ENCODE results near the gene PLAAT5.
"Not testable (repeated sequence)": the region's sequence is repeated elsewhere in the genome, so short reads cannot be mapped to it uniquely, and the experiment has no call there.

The PLAAT5 gene

DNA sequence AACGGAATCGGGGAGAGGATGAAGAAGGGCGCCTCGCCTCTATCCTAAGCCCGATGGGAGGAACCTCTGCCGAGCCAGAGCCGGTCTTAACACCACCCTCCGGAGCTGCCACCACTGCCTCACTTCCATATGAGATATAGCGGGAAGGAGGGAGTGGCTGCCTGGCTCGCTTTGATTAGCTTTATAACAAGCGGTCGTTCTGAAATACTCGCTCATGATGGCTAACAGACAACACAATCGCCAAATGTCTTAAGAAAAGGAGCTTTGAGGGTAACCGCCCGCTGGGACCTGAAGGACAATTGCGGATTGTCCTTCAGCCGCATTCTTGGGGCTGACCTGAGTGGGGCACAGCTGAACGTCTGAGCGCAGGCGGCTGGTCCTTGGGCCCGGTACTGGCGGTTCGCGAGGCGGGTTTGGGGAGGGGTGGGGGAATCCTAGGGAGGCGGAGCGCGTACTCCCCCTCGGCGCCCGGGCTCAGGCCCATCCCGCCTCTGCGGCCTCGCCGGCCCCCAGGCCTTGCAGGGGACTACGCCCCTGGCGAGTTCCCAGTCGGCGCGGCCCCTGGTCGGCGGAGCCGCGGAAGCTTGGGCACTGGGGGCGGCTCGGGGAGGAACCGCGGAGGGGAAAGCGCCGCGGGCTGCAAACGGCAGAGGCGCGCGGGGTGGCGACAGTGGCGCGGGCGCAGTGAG, at the start of gene PLAAT5:
Gene PLAAT5, minus strand, starts transcription at position 617 of the 689 bp plus-strand sequence. Its CDS starts 133 bp downstream, at position 484.
- no peak for DNase-seq

- peak; percentile 68 for DNase-seq
These were observed 46.5 kb upstream of the PLAAT5 start for GRCh38 chr11:63537293-63538101.

DNA sequence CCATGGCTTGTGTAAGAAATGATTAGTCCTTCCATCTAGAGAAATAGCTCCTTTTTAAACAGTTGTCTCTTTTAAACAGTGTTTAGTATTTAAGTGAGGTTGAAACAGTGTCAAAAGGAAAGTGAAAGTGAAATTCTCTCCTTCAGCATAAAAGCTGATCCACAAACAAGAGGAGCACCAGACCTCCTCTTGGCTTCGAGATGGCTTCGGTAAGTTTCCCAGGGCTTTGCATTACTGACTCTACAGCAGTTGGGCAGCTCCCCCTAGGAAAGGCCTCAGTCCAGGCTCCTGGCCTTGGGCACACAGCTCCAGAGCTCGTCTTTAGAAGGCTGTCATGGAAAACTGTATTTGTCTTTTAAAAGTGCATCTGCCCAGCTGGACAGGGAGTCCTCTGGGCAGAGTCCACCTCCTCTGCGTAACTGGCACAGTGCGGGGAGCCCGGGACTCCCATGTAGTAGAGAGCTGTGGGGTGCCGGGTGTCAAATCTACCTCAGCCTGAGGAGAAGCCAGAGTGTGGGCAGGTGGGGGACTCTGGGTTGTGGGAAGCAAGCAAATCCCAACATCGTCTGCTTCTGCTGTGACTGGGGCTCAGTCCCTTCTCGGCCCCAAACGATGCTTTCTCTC, 45.8 kb upstream of the PLAAT5 start, which contains the start of gene PLAAT4:
Gene PLAAT4, plus strand, starts transcription at position 140 of the 624 bp plus-strand sequence. Its CDS starts 61 bp downstream, at position 201.
- DNase-seq, result peak; percentile 68

DNA sequence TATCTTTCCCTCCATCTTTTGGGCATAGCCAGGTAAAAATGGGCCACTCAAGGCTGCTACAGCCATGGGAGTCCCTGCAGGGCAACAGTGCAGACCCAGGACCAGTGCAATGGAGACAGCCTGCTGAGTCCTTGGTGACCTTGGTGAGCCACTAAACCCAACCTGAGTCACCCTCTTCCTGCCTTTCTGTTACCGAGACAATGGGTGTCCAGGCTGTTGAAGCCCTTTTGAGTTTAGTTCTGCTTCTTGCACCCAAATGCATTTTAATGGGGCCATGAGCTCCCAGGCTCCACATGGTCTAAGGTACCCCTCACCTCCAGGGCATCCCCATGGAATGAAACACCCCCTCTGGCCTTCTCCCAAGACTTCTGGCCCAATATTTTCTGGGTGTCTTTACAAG, 44.8 kb upstream of the PLAAT5 start:
- DNase-seq, result no peak

GRCh38 chr11:63534895-63535461, 44.0 kb upstream of the PLAAT5 start:
- no peak for DNase-seq

- no peak for DNase-seq
These were observed 43.1 kb upstream of the PLAAT5 start for GRCh38 chr11:63534076-63534475.

DNA sequence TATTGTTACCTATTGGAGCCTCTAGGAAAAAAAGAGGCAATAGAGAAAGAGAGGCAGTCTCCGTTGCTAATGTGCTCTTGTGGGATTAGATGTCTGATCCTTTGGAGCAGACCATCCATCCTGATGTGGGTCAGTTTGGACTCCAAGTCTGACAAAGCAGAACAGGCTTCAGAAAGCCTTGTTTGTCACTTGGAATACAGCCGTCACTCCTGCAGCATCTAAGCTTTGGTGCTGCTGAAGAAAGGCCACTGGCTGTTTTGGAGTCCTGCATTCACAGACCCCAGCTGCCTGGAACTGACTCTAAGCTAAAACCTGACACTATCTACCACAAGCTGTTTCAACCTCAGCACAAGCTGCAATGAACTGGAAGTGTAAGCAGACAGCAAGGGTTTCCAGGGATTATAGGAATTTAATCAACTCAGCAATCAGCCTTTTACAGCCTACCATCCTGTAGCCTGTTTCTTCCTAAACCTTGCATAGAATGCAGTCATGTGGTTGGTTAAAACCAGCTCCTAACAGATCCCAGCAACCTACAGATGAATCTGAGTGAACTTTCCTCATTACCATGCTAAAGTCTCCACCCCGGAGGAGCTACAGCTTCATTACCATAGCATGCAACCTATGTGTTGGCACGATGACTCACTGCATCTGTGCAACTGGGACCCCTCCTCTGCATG, 42.0 kb upstream of the PLAAT5 start:
- DNase-seq, result no peak

GRCh38 chr11:63532117-63532516, 41.1 kb upstream of the PLAAT5 start:
- no peak for DNase-seq

- DNase-seq, result peak; percentile 74
These were observed 40.3 kb upstream of the PLAAT5 start for GRCh38 chr11:63531074-63531792.

- DNase-seq, result no peak
These were observed 39.1 kb upstream of the PLAAT5 start for GRCh38 chr11:63530021-63530420.

- DNase-seq, result not testable (repeated sequence)
These were observed 38.4 kb upstream of the PLAAT5 start for GRCh38 chr11:63529373-63529772.

- not testable (repeated sequence) for DNase-seq
These were observed 37.8 kb upstream of the PLAAT5 start for GRCh38 chr11:63528729-63529278.

DNA sequence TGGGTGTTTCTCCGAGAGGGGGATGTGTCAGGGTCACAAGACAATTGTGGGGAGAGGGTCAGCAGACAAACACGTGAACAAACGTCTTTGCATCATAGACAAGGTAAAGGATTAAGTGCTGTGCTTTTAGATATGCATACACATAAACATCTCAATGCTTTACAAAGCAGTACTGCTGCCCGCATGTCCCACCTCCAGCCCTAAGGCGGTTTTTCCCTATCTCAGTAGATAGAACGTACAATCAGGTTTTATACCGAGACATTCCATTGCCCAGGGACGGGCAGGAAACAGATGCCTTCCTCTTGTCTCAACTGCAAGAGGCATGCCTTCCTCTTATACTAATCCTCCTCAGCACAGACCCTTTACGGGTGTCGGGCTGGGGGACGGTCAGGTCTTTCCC, 37.2 kb upstream of the PLAAT5 start:
- not testable (repeated sequence) for DNase-seq

- DNase-seq, result no peak
These were observed 36.7 kb upstream of the PLAAT5 start for GRCh38 chr11:63527667-63528066.

DNA sequence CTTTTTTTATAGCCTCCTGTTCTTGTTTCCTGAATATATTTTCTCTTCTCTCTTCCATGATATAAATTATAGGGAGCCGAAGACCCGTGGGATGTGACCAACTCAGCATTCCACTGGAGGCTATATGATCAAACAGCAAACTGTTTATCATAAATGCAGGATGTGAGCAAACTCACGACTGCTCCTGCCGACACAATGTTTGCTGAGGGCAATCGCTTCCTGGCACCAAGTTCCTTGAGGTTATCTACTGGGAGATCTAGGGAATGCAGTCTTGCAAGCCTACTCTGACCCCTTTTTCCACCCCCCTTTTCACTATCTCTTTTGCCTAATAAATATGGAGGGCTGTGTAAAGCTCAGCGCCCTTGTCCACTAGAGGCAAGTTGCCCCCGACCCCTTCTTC, 32.2 kb upstream of the PLAAT5 start:
- no peak for DNase-seq

DNA sequence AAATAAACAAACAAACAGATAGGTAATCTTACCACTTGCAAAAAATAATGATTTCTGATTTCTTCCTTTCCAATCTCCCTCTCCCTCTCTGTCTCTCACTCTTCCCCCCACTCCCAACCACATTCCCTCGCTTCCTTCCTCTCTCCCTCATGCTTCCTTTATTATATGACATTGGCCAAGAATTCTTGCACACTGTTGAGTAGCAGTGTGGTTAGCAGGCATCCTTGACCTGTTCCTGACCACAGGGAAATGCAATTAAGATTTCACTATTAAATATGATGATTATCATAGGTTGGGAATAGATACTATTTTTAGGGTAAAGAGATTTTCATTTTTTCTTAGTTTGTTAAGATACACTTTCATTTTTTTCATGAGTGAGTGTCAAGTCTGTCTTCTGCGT, 30.9 kb upstream of the PLAAT5 start:
- DNase-seq, result no peak

DNA sequence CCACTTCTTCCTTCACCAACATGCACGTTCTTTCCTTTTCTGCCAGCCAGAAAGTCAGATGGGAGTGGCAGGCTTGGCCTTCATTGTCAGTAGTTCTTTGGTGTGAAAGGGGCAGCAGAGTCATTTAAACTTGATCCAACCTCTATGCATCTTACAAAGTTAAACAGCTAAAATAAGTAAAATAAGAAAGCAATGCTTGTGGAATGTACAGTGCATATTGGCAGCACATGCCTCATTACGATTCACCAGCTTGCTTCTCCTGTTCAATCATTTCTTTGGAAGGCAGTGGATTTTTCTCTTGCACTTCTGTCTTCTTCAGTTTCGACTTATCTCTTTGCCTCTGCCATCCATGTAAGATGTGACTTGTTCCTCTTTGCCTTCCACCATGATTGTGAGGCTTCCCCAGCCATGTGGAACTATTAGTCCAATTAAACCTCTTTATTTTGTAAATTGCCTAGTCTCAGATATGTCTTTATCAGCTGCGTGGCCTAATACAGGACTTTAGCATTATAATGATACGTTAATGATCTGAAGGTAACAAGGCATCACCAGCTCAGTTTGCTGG, 29.7 kb upstream of the PLAAT5 start:
- no peak for DNase-seq

DNA sequence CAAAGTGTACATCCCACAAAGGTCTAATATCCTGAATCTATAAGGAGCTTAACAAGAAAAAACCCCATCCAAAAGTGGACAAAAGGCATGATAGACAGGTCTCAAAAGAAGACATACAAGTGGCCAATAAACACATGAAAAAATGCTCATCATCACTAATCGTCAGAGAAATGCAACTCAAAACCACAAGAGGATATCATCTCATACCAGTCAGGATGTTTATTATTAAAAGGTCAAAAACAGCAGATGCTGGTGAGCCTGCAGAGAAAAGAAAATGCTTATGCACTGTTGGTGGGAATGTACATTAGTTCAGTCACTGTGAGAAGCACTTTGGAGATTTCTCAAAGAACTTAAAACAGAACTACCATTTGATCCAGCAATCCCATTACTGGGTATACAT, 27.6 kb upstream of the PLAAT5 start:
- no peak for DNase-seq

GRCh38 chr11:63517156-63517555, 26.2 kb upstream of the PLAAT5 start:
- no peak for DNase-seq

DNA sequence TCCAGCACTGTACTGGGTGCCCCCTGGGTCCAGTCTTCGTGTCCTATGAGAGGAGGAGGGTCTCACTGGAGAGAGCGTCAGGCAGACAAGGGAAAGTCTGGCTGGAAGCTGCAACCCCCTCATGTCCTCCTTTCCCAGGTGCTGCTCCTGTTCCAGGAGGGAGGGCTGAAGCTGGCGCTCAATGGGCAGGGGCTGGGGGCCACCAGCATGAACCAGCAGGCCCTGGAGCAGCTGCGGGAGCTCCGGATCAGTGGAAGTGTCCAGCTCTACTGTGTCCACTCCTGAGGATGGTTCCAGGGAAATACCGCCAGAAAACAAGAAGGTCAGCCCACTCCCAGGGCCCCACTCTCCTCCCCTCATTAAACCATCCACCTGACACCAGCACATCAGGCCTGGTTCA, 25.1 kb upstream of the PLAAT5 start:
- no peak for DNase-seq

DNA sequence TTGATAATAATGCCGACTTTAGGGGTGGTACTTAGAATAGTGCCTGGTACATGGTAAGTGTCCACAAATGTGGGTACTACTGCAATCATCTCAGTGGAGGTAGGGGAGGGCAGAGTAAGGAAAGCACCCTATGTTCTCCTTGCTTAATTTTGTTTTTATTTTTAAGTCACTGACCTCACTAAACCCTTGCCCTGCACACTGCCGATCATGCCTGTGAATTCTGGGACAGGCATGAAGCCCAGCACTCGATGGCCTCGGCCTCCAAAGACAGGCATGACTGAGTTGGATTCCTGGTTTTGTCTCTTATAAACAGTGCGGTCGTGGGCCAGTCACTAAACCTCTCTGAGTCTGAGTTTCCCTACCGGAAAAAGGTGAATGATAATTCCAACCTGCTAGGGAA, 21.8 kb upstream of the PLAAT5 start:
- DNase-seq, result no peak

Measured in KG1 (cell line).